HG03457 (cell line): ENCODE results near the gene GGT7.
"Not testable (repeated sequence)": the region's sequence is repeated elsewhere in the genome, so short reads cannot be mapped to it uniquely, and the experiment has no call there.

ENCODE experiments used
- ATAC-seq: cut with Tn5 transposase; IDR thresholded peaks from one replicate; pipeline ENCODE4 v1.9.1; 2021; ENCODE audit warnings: moderate number of reproducible peaks; ENCODE audit not compliant: unreplicated experiment

Gene GGT7

GRCh38 chr20:34849778-34850177 is 22.9 kb downstream of the GGT7 start:
- ATAC-seq, result no peak

GRCh38 chr20:34848597-34848996 is 24.1 kb downstream of the GGT7 start:
- ATAC-seq, result no peak

- ATAC-seq, result no peak
These were observed 29.2 kb downstream of the GGT7 start for GRCh38 chr20:34843421-34843820.

DNA sequence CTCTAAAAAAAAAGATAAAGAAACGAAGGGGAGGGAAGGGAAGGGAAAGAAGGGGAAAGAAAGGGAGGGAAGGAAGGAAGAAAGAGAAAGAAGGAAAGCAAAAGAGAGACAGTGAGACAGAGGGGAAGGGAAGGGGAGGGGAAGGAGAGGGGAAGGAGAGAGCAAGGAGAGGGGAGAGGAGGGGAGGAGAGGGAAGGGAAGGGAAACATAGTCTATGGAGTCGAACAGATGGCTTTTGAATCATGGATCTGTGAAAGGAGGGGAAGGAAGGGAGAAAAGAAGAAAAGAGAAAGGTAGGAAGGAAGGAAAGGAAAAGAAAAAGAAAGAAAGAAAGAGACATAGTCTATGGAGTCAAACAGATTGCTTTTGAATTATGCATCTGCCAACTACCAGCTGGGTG is 30.5 kb downstream of the GGT7 start:
- no peak for ATAC-seq

DNA sequence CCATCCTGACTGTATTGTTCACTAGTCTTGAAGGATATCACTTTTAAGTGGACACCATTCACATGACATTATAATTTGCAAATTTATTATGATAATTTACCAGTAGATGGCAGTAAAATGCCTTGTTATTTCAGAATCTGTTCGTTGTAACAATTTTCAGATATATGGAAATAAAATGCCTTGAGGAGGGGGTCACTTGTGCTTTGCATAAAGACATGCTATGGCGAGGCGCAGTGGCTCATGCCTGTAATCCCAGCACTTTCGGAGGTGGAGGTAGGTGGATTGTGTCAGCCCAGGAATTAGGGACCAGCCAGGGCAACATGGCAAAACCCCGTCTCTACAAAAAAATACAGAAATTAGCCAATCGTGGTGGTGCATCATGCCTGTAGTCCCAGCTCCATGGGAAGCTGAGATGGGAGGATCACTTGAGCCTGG is 38.2 kb downstream of the GGT7 start:
- no peak for ATAC-seq

DNA sequence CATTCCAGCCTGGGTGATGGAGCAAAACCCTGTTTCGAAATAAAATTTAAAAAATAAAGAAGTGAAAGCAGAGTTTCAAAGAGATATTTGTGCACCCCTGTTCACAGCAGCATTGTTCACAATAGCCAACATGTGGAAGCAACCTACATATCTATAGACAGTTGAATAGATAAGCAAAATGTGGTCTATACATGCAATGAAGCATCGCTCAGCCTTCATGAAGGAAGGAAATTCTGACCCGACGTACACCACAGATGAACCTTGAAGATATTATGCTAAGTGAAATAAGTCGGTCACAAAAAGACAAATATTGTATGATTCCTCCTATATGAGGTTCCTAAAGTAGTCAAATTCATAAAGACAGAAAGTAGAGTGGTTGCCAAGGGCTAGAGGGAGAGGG is 40.7 kb downstream of the GGT7 start:
- ATAC-seq, result no peak

DNA sequence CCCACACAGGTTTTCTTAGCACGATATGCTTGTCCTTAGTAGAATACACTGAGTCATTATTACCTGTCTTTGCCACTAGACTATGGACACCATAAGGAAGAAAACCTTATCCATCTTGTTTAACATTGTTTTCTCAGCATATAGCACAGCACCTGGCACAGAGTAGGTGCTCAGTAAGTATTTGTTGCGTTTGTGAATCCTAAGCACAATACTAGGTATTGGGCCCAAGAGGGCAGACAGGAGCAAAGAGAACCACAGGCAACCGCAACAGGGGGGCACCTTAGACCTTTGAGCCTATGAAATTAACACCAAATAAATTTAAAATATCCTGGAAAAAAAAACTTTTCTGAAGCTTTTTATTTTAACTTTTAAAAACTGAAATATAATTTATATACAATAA is 43.5 kb downstream of the GGT7 start:
- ATAC-seq, result no peak

- peak; percentile 42 for ATAC-seq
These were observed 46.9 kb downstream of the GGT7 start, which contains the start of gene NCOA6 for GRCh38 chr20:34825530-34826362. NCOA6 (minus strand) TSS chr20:34825651; CDS start chr20:34782355, 43,296 bp downstream.

- ATAC-seq, result peak; percentile 51
These were observed 47.7 kb downstream of the GGT7 start for GRCh38 chr20:34824806-34825529.

DNA sequence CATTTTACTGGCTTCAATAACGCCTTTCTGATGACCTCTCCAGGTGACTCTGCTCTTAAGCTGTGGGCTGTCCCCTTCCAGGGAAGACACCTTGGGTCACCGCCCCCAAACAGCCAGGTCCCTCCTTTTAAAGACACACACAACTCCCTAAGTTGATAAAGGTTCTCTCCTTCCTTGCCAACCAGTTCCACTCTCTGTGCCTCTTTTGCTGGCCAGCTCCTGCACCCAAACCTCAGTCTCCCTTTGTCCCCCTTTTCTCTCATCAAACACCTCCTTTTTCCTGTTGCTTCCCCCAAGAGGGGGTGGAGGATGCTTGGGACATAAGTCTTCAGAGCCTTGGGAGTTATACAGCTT is 48.2 kb downstream of the GGT7 start:
- ATAC-seq, result no peak

DNA sequence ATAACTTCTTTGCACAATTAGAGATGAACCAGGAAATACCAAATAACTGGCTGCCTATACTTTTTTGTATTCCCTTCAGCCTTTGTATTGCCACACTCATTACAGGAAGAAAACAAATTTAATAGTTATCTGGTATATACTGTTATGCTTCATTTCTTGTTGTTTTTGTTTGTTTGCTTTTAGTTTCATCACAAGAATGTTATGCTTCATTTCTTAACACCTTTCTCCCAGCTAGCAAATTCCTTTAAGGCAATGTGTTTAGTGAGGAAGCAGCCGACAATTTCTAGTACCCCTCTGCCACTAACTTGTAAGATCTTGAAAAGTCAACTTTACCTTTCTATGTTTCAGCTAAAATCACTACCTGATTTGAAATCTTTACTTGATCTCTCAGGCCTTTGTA is 48.6 kb downstream of the GGT7 start:
- no peak for ATAC-seq

DNA sequence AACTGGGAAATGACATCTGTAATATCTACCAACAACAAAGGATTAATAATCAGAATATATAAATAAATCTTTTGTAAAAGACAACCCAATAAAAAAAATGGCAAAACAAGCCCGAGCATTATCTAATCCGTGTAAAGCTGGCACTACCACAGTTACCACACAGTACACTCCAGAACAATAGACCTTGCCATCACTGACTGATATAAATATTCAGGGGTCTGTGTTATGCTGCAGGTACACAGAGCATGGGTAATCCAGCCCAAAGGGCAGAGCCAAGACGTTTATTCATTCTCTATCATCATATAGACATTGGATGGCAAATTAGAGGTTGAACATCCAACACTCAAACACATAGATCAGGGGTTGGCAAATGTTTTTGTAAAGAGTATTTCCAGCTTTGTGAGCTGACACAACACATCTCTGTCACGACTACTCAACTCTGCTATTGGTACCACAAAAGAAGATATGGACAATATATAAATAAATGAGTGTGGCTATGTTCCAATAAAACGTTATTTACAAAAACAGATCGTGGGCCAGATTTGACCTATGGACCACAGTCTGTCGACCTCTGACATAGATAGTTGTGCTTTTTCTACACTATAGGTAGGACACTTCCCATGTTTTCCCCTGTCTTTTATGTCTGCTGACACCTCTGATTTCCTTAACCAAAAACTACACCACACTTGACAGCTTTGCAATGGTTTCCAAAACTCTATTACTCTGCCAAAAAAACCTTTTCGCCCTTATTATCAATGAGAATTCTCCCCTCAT is 51.7 kb downstream of the GGT7 start:
- no peak for ATAC-seq

DNA sequence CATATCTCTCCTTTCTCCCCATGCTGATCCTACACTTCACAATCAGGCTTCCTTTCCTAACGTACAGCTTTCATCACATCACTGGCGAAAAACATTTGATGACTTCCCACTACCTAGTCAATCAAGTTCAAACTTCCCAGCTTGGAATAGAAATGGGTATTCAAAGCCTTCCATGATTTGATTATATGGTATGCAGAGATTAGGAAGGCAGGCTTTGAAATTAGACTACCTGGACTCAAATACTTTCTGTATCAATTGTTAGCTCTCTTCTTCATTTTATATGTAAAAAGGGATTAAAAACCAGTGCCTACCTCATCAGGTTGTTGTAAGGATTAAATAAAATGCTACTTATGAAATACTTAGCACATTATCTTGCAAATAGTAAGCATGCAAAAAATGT is 54.9 kb downstream of the GGT7 start:
- ATAC-seq, result no peak

DNA sequence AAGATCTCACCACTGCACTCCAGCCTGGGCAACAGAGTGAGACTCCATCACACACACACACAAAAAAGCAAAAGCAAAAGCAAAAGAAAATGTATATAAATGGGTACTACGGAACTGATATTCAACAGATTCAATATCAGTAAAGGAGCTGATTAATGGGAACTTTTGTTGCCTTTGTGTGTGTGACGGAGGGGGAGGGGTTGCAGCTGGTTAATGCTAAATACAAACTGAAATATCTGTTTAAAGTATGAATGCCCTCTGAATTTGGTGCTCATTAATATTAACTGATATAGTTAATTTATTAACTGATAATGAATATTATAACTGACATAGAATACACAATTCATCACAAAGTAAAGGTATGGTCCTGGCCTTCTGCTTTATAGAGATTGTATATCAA is 55.6 kb downstream of the GGT7 start:
- ATAC-seq, result no peak

DNA sequence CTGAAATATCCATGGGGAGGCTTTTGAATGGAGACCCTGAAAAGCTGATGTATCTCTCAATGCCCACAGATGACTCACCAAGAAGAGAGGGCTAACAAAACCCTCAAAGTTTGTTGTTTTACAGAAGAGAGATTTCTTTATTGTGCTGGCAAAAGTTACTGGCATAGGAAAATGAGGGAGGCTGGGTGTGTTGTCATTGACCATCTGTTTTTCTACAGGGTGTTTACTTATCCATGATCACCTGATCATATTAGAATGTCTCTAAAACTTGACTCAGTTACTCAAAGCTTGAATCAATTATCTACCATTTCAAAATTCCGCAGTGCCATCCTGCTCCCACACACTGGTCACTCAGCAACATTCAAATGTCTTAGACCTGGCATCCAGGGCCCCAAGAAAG is 57.0 kb downstream of the GGT7 start:
- no peak for ATAC-seq

DNA sequence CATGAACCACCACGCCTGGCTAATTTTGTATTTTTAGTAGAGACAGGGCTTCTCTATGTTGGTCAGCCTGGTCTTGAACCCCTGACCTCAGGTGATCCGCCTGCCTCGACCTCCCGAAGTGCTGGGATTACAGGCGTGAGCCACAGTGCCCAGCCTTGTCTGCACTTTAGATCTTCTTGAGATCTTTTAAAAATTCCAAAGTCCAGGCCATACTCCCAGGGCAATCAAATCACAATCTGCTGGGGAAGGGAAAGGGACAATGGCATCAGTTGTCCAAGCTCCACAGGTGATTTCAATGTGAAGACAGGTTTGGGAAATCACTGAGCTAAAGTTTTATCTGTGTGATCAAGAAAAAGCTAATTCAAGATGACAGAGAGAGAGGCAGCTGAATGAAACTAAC is 64.1 kb downstream of the GGT7 start:
- no peak for ATAC-seq

DNA sequence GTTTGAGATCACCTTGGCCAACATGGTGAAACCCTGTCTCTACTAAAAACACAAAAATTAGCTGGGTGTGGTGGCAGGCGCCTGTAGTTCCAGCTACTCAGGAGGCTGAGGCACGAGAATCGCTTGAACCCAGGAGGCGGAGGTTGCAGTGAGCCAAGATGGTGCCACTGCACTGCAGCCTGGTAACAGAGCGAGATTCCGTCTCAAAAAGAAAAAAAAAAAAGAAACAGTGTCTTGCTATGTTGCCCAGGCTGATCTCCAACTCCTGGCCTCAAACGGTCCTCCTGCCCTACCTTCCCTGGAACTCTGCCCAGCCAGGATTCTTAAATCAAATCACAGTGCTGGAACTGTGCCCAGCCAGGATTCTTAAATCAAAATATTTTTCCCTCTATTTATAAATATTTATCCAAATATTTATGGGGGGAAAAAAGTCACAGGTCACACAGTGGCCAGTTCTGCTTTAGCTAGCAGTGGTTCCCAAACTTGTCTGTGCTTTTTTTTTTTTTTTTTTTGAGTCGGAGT is 64.7 kb downstream of the GGT7 start:
- not testable (repeated sequence) for ATAC-seq

DNA sequence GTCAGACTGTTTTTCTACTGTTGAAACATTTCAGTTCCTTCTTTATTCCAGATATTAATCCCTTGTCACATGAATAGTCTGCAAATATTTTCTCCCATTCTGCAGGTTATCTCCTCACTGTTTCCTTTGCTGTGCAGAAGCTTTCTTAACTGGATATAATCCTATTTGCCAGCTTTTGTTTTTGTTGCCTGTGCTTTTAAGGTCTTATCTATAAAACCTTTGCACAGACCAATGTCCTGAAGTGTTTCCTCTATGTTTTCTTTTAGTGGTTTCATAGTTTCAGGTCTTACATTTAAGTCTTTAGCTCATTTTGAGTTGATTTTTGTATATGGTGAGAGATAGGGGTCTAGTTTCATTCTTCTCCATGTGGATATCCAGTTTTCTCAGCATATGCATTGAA is 66.4 kb downstream of the GGT7 start:
- ATAC-seq, result no peak

DNA sequence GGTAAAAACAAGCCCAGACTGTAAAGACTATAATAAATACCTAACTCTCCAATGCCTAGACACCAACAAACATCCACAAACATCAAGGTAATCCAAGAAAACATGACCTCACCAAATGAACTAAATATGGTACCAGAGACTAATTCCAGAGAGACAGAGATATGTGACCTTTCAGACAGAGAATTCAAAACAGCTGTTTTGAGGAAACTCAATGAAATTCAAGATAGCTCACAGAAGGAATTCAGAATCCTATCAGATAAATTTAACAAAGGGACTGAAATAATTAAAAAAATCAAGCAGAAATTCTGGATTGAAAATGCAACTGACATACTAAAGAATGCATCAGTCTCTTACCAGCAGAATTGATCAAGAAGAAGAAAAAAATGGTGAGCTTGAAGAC is 73.8 kb downstream of the GGT7 start:
- no peak for ATAC-seq

- no peak for ATAC-seq
These were observed 74.3 kb downstream of the GGT7 start for GRCh38 chr20:34798328-34798727.
